HUES64 (cell line): Measurements from ENCODE around the gene TMEM151B. TPM values are rescaled to one million over a fixed set of nuclear protein-coding genes. Genes with fewer than 3 reads are reported as not detected.

Experiments
- H3K27ac ChIP-seq: 2 replicates; pipeline ENCODE4 v1.7.0; 2013; ENCODE audit warnings: low read depth, low read length, inconsistent platforms
- H3K27me3 ChIP-seq: 2 replicates; pipeline ENCODE4 v1.6.1; 2013; ENCODE audit warnings: mild to moderate bottlenecking, low read length; ENCODE audit not compliant: insufficient read depth
- H3K36me3 ChIP-seq: 2 replicates; pipeline ENCODE4 v1.6.1; 2013; ENCODE audit warnings: mild to moderate bottlenecking, low read length; ENCODE audit not compliant: insufficient read depth
- H3K4me1 ChIP-seq: 2 replicates; pipeline ENCODE4 v1.6.1; 2013; ENCODE audit warnings: mild to moderate bottlenecking, low read length, moderate library complexity; ENCODE audit not compliant: insufficient read depth
- H3K4me3 ChIP-seq: 2 replicates; pipeline ENCODE4 v1.5.1; 2013; ENCODE audit warnings: mild to moderate bottlenecking, low read length, moderate library complexity
- H3K9ac ChIP-seq: 2 replicates; pipeline ENCODE4 v1.6.1; 2013; ENCODE audit warnings: mild to moderate bottlenecking, low read depth, low read length
- H3K9me3 ChIP-seq: 2 replicates; pipeline ENCODE4 v1.6.1; 2013; ENCODE audit warnings: low read depth, low read length; ENCODE audit not compliant: insufficient read depth
- WGBS: fragments of 150-250, 120-280 bp; methylation state at CpG from one replicate; pipeline ENCODE4 v1.1.7; 2013; ENCODE audit warnings: missing lambda C conversion rate; 5-methylcytosine and 5-hydroxymethylcytosine counted together
- polyA plus RNA-seq, 2 experiments: library from polyadenylated mRNA; stranded (reverse); fragments of 50-300 nt; gene quantifications; one replicate each; pipeline ENCODE4 v1.2.3, GENCODE V29; 2013

The TMEM151B gene
- polyA plus RNA-seq (2013, experiment 1 of 2), result 3.4 TPM
- 3.6 TPM for polyA plus RNA-seq (2013, experiment 2 of 2)

GRCh38 chr6:44269921-44270525 lies at the start of gene TMEM151B:
TSS of gene TMEM151B (plus strand) at chr6:44270450. CDS start at chr6:44270743, 293 bp downstream.
- Histone ChIP-seq H3K9ac (no peak within 1 kb of the TSS), H3K36me3 (no peaks in the 10 kb centered on the region), H3K27me3 (peaks cover 40% of the 10 kb centered on the region), H3K27ac (no peak within 1 kb of the TSS), H3K4me3 (peak within 1 kb of the TSS; percentile 49), H3K9me3 (no peaks in the 10 kb centered on the region), H3K4me1 (peaks cover 13% of the 10 kb centered on the region)
- WGBS, result 7% methylated on average over 19 of the region's 29 CpGs

GRCh38 chr6:44220913-44221290 lies 49.3 kb upstream of the TMEM151B start:
- no peak overlapping the region for H3K27ac ChIP-seq
- no peak overlapping the region for H3K9ac ChIP-seq
- H3K36me3 ChIP-seq, result no peaks in the 10 kb centered on the region
- no peaks in the 10 kb centered on the region for H3K27me3 ChIP-seq
- H3K4me3 ChIP-seq, result no peak overlapping the region
- peaks cover 54% of the 10 kb centered on the region for H3K4me1 ChIP-seq
- 93% methylated on average over 4 of the region's 4 CpGs for WGBS
- no peaks in the 10 kb centered on the region for H3K9me3 ChIP-seq

GRCh38 chr6:44221291-44221960 lies 48.8 kb upstream of the TMEM151B start:
- 40% methylated on average over 3 of the region's 4 CpGs for WGBS
- H3K4me3 ChIP-seq, result no peak overlapping the region
- no peaks in the 10 kb centered on the region for H3K27me3 ChIP-seq
- peaks cover 58% of the 10 kb centered on the region for H3K4me1 ChIP-seq
- no peaks in the 10 kb centered on the region for H3K36me3 ChIP-seq
- peak overlapping the region; percentile 12; the same call in 1 of the 2 replicates for H3K27ac ChIP-seq
- H3K9me3 ChIP-seq, result no peaks in the 10 kb centered on the region
- H3K9ac ChIP-seq, result no peak overlapping the region

GRCh38 chr6:44221961-44222335 lies 48.3 kb upstream of the TMEM151B start:
- WGBS, result 57% methylated on average over 1 of the region's 2 CpGs
- no peak overlapping the region for H3K9ac ChIP-seq
- peak overlapping the region; percentile 12; the same call in 1 of the 2 replicates for H3K27ac ChIP-seq

GRCh38 chr6:44222486-44223318 lies 47.5 kb upstream of the TMEM151B start:
- WGBS, result 7% methylated on average over 26 of the region's 26 CpGs
- Histone ChIP-seq H3K27me3 (no peaks in the 10 kb centered on the region), H3K27ac (peak overlapping the region; percentile 62; the same call in 1 of the 2 replicates), H3K4me3 (peak overlapping the region; percentile 62), H3K9me3 (no peaks in the 10 kb centered on the region), H3K9ac (peak overlapping the region; percentile 23; the same call in 1 of the 2 replicates), H3K4me1 (peaks cover 50% of the 10 kb centered on the region), H3K36me3 (peaks cover 4% of the 10 kb centered on the region; the same call in 1 of the 2 replicates)

More at GRCh38 chr6:44221961-44222335, 48.3 kb upstream of the TMEM151B start:
- no peaks in the 10 kb centered on the region for H3K27me3 ChIP-seq
- peaks cover 57% of the 10 kb centered on the region for H3K4me1 ChIP-seq
- H3K4me3 ChIP-seq, result no peak overlapping the region
- H3K9me3 ChIP-seq, result no peaks in the 10 kb centered on the region
- no peaks in the 10 kb centered on the region for H3K36me3 ChIP-seq

GRCh38 chr6:44223319-44224028 lies 46.8 kb upstream of the TMEM151B start, which contains the start of gene SLC29A1:
TSS of gene SLC29A1 (plus strand) at chr6:44223595. CDS start at chr6:44227314, 3,719 bp downstream.
- Histone ChIP-seq H3K36me3 (peaks cover 11% of the 10 kb centered on the region; the same call in 1 of the 2 replicates), H3K4me3 (peak within 1 kb of the TSS; percentile 62), H3K27ac (peak within 1 kb of the TSS; percentile 89), H3K9ac (peak within 1 kb of the TSS; percentile 75), H3K4me1 (peaks cover 42% of the 10 kb centered on the region), H3K9me3 (no peaks in the 10 kb centered on the region), H3K27me3 (no peaks in the 10 kb centered on the region)
- under 1% methylated on average over 73 of the region's 73 CpGs for WGBS

GRCh38 chr6:44224029-44224964 lies 46.0 kb upstream of the TMEM151B start:
- Histone ChIP-seq H3K9ac (peak overlapping the region; percentile 75), H3K9me3 (no peaks in the 10 kb centered on the region), H3K27ac (no peak overlapping the region; the same call in 1 of the 2 replicates), H3K27me3 (no peaks in the 10 kb centered on the region), H3K4me3 (peak overlapping the region; percentile 62), H3K4me1 (peaks cover 40% of the 10 kb centered on the region), H3K36me3 (peaks cover 19% of the 10 kb centered on the region)
- WGBS, result 7% methylated on average over 18 of the region's 18 CpGs

GRCh38 chr6:44224965-44225305 lies 45.3 kb upstream of the TMEM151B start:
- no peaks in the 10 kb centered on the region for H3K27me3 ChIP-seq
- peaks cover 38% of the 10 kb centered on the region for H3K4me1 ChIP-seq
- H3K4me3 ChIP-seq, result peak overlapping the region; percentile 62
- H3K27ac ChIP-seq, result no peak overlapping the region
- no peak overlapping the region for H3K9ac ChIP-seq
- H3K9me3 ChIP-seq, result no peaks in the 10 kb centered on the region
- WGBS, result 89% methylated on average over 4 of the region's 4 CpGs
- peaks cover 25% of the 10 kb centered on the region for H3K36me3 ChIP-seq

GRCh38 chr6:44225579-44226325 lies 44.5 kb upstream of the TMEM151B start:
- H3K36me3 ChIP-seq, result peaks cover 34% of the 10 kb centered on the region
- no peaks in the 10 kb centered on the region for H3K27me3 ChIP-seq
- no peak overlapping the region for H3K4me3 ChIP-seq
- 0 out of 2 replicates have a peak overlapping the region, but pooled peaks have one; percentile 5 for H3K9ac ChIP-seq
- 79% methylated on average over 8 of the region's 8 CpGs for WGBS
- H3K27ac ChIP-seq, result no peak overlapping the region; the same call in 1 of the 2 replicates
- peaks cover 37% of the 10 kb centered on the region for H3K4me1 ChIP-seq
- H3K9me3 ChIP-seq, result no peaks in the 10 kb centered on the region
